ENCODE data around the gene RNASE8.

RNASE8 gene

GRCh38 chr14:21043387-21043973, 14.1 kb upstream of the RNASE8 start:
- no peak overlapping the region for H3K27ac ChIP-seq (ENCODE audit: low read depth, low read length)
- no peaks in the 10 kb centered on the region for H3K27me3 ChIP-seq (ENCODE audit: control insufficient read depth in 1 of 2, insufficient read depth in 2 of 2, low read length in 2 of 2)
- no peaks in the 10 kb centered on the region for H3K36me3 ChIP-seq (ENCODE audit: insufficient read depth, low read length)
- no peak overlapping the region for H3K9ac ChIP-seq (ENCODE audit: low read length)
- H3K4me3 ChIP-seq (ENCODE audit: low read depth in 1 of 2, low read length in 2 of 2) = no peak overlapping the region
- no peaks in the 10 kb centered on the region for H3K9me3 ChIP-seq (ENCODE audit: low read length)
- H3K4me1 ChIP-seq (ENCODE audit: insufficient read depth, low read length) = peaks cover 25% of the 10 kb centered on the region

- Histone ChIP-seq H3K4me3 (ENCODE audit: low read depth in 1 of 2, low read length in 2 of 2) (no peak overlapping the region), H3K9me3 (ENCODE audit: low read length) (no peaks in the 10 kb centered on the region), H3K27me3 (ENCODE audit: control insufficient read depth in 1 of 2, insufficient read depth in 2 of 2, low read length in 2 of 2) (no peaks in the 10 kb centered on the region), H3K36me3 (ENCODE audit: insufficient read depth, low read length) (no peaks in the 10 kb centered on the region), H3K9ac (ENCODE audit: low read length) (no peak overlapping the region), H3K27ac (ENCODE audit: low read depth, low read length) (no peak overlapping the region), H3K4me1 (ENCODE audit: insufficient read depth, low read length) (peaks cover 19% of the 10 kb centered on the region)
These were observed 13.5 kb upstream of the RNASE8 start for GRCh38 chr14:21043974-21044618.

- Histone ChIP-seq H3K9me3 (ENCODE audit: low read length) (no peaks in the 10 kb centered on the region), H3K9ac (ENCODE audit: low read length) (no peak overlapping the region)
These were observed 10.2 kb upstream of the RNASE8 start for GRCh38 chr14:21047378-21047781.

GRCh38 chr14:21048638-21049037, 9.0 kb upstream of the RNASE8 start:
- Histone ChIP-seq H3K36me3 (ENCODE audit: insufficient read depth, low read length) (no peaks in the 10 kb centered on the region), H3K4me3 (ENCODE audit: low read depth in 1 of 2, low read length in 2 of 2) (no peak overlapping the region), H3K4me1 (ENCODE audit: insufficient read depth, low read length) (peaks cover 4% of the 10 kb centered on the region), H3K27me3 (ENCODE audit: control insufficient read depth in 1 of 2, insufficient read depth in 2 of 2, low read length in 2 of 2) (no peaks in the 10 kb centered on the region), H3K9me3 (ENCODE audit: low read length) (no peaks in the 10 kb centered on the region), H3K27ac (ENCODE audit: low read depth, low read length) (no peak overlapping the region), H3K9ac (ENCODE audit: low read length) (no peak overlapping the region)

More at GRCh38 chr14:21047378-21047781, 10.2 kb upstream of the RNASE8 start:
- Histone ChIP-seq H3K27me3 (ENCODE audit: control insufficient read depth in 1 of 2, insufficient read depth in 2 of 2, low read length in 2 of 2) (no peaks in the 10 kb centered on the region), H3K4me1 (ENCODE audit: insufficient read depth, low read length) (peaks cover 4% of the 10 kb centered on the region), H3K36me3 (ENCODE audit: insufficient read depth, low read length) (no peaks in the 10 kb centered on the region), H3K27ac (ENCODE audit: low read depth, low read length) (no peak overlapping the region), H3K4me3 (ENCODE audit: low read depth in 1 of 2, low read length in 2 of 2) (no peak overlapping the region)

- Histone ChIP-seq H3K27ac (ENCODE audit: low read depth, low read length) (no peak overlapping the region), H3K36me3 (ENCODE audit: insufficient read depth, low read length) (no peaks in the 10 kb centered on the region), H3K4me3 (ENCODE audit: low read depth in 1 of 2, low read length in 2 of 2) (no peak overlapping the region), H3K9me3 (ENCODE audit: low read length) (no peaks in the 10 kb centered on the region), H3K27me3 (ENCODE audit: control insufficient read depth in 1 of 2, insufficient read depth in 2 of 2, low read length in 2 of 2) (no peaks in the 10 kb centered on the region), H3K4me1 (ENCODE audit: insufficient read depth, low read length) (peaks cover 1% of the 10 kb centered on the region), H3K9ac (ENCODE audit: low read length) (no peak overlapping the region)
These were observed 8.3 kb upstream of the RNASE8 start for GRCh38 chr14:21049271-21049673.

GRCh38 chr14:21050597-21050996, 7.0 kb upstream of the RNASE8 start:
- H3K9me3 ChIP-seq (ENCODE audit: low read length) = no peaks in the 10 kb centered on the region
- no peaks in the 10 kb centered on the region for H3K36me3 ChIP-seq (ENCODE audit: insufficient read depth, low read length)
- H3K27me3 ChIP-seq (ENCODE audit: control insufficient read depth in 1 of 2, insufficient read depth in 2 of 2, low read length in 2 of 2) = no peaks in the 10 kb centered on the region
- H3K9ac ChIP-seq (ENCODE audit: low read length) = no peak overlapping the region
- no peak overlapping the region for H3K4me3 ChIP-seq (ENCODE audit: low read depth in 1 of 2, low read length in 2 of 2)
- H3K4me1 ChIP-seq (ENCODE audit: insufficient read depth, low read length) = no peaks in the 10 kb centered on the region
- no peak overlapping the region for H3K27ac ChIP-seq (ENCODE audit: low read depth, low read length)

- H3K27ac ChIP-seq (ENCODE audit: low read depth, low read length) = no peak overlapping the region
- no peak overlapping the region for H3K4me3 ChIP-seq (ENCODE audit: low read depth in 1 of 2, low read length in 2 of 2)
- H3K9ac ChIP-seq (ENCODE audit: low read length) = no peak overlapping the region
- no peaks in the 10 kb centered on the region for H3K4me1 ChIP-seq (ENCODE audit: insufficient read depth, low read length)
- H3K27me3 ChIP-seq (ENCODE audit: control insufficient read depth in 1 of 2, insufficient read depth in 2 of 2, low read length in 2 of 2) = no peaks in the 10 kb centered on the region
- H3K36me3 ChIP-seq (ENCODE audit: insufficient read depth, low read length) = no peaks in the 10 kb centered on the region
- no peaks in the 10 kb centered on the region for H3K9me3 ChIP-seq (ENCODE audit: low read length)
These were observed 4.2 kb upstream of the RNASE8 start for GRCh38 chr14:21053184-21054122.

GRCh38 chr14:21054123-21054767, 3.4 kb upstream of the RNASE8 start:
- H3K9me3 ChIP-seq (ENCODE audit: low read length) = no peaks in the 10 kb centered on the region
- H3K27ac ChIP-seq (ENCODE audit: low read depth, low read length) = no peak overlapping the region
- no peaks in the 10 kb centered on the region for H3K4me1 ChIP-seq (ENCODE audit: insufficient read depth, low read length)
- no peak overlapping the region for H3K9ac ChIP-seq (ENCODE audit: low read length)
- H3K27me3 ChIP-seq (ENCODE audit: control insufficient read depth in 1 of 2, insufficient read depth in 2 of 2, low read length in 2 of 2) = no peaks in the 10 kb centered on the region
- H3K36me3 ChIP-seq (ENCODE audit: insufficient read depth, low read length) = no peaks in the 10 kb centered on the region
- H3K4me3 ChIP-seq (ENCODE audit: low read depth in 1 of 2, low read length in 2 of 2) = no peak overlapping the region

GRCh38 chr14:21054768-21055145, 2.9 kb upstream of the RNASE8 start:
- Histone ChIP-seq H3K9me3 (ENCODE audit: low read length) (no peaks in the 10 kb centered on the region), H3K4me3 (ENCODE audit: low read depth in 1 of 2, low read length in 2 of 2) (no peak overlapping the region), H3K4me1 (ENCODE audit: insufficient read depth, low read length) (no peaks in the 10 kb centered on the region), H3K27ac (ENCODE audit: low read depth, low read length) (no peak overlapping the region), H3K36me3 (ENCODE audit: insufficient read depth, low read length) (no peaks in the 10 kb centered on the region), H3K27me3 (ENCODE audit: control insufficient read depth in 1 of 2, insufficient read depth in 2 of 2, low read length in 2 of 2) (no peaks in the 10 kb centered on the region), H3K9ac (ENCODE audit: low read length) (no peak overlapping the region)

- Histone ChIP-seq H3K4me1 (ENCODE audit: insufficient read depth, low read length) (no peaks in the 10 kb centered on the region), H3K9ac (ENCODE audit: low read length) (no peak overlapping the region), H3K36me3 (ENCODE audit: insufficient read depth, low read length) (no peaks in the 10 kb centered on the region), H3K27me3 (ENCODE audit: control insufficient read depth in 1 of 2, insufficient read depth in 2 of 2, low read length in 2 of 2) (no peaks in the 10 kb centered on the region), H3K4me3 (ENCODE audit: low read depth in 1 of 2, low read length in 2 of 2) (no peak overlapping the region), H3K9me3 (ENCODE audit: low read length) (no peaks in the 10 kb centered on the region), H3K27ac (ENCODE audit: low read depth, low read length) (no peak overlapping the region)
These were observed 2.0 kb upstream of the RNASE8 start for GRCh38 chr14:21055432-21056117.

Data from muscle layer of colon (tissue), 2 donors.